Trophoblast cell (in vitro differentiated cells and primary cell): ENCODE measurements around the gene GTF3C5.
"Not testable (repeated sequence)": the region's sequence is repeated elsewhere in the genome, so short reads cannot be mapped to it uniquely, and the experiment has no call there.

Experiments
- DNase-seq, 2 donors: peaks; one replicate each; pipeline ENCODE4 v3.0.0-alpha.2; 2016
- H2AFZ ChIP-seq: 2 replicates; pipeline ENCODE4 v1.6.1; 2013; ENCODE audit warnings: low read length, moderate library complexity, mild to moderate bottlenecking; ENCODE audit not compliant: insufficient read depth, poor library complexity
- H2AK5ac ChIP-seq: 2 replicates; pipeline ENCODE4 v1.6.1; 2013; ENCODE audit warnings: mild to moderate bottlenecking, low read length
- H2BK120ac ChIP-seq: 2 replicates; pipeline ENCODE4 v1.6.1; 2013; ENCODE audit warnings: low read length, mild to moderate bottlenecking, moderate library complexity; ENCODE audit not compliant: insufficient read depth, poor library complexity
- H2BK12ac ChIP-seq: 2 replicates; pipeline ENCODE4 v1.6.1; 2013; ENCODE audit warnings: mild to moderate bottlenecking, low read length, moderate library complexity
- H2BK5ac ChIP-seq: 2 replicates; pipeline ENCODE4 v1.6.1; 2013; ENCODE audit warnings: low read length, low read depth, moderate library complexity, mild to moderate bottlenecking; ENCODE audit not compliant: poor library complexity
- H3K14ac ChIP-seq: 2 replicates; pipeline ENCODE4 v1.6.1; 2013; ENCODE audit warnings: mild to moderate bottlenecking, low read length
- H3K18ac ChIP-seq: 2 replicates; pipeline ENCODE4 v1.6.1; 2013; ENCODE audit warnings: mild to moderate bottlenecking, low read length
- H3K23ac ChIP-seq: 2 replicates; pipeline ENCODE4 v1.6.1; 2013; ENCODE audit warnings: low read length
- H3K27ac ChIP-seq: 2 replicates; pipeline ENCODE4 v1.5.1; 2013; ENCODE audit warnings: low read depth, mild to moderate bottlenecking, inconsistent platforms, low read length, moderate library complexity
- H3K27me3 ChIP-seq: 2 replicates; pipeline ENCODE4 v1.6.1; 2013; ENCODE audit warnings: inconsistent platforms, mild to moderate bottlenecking, low read length, moderate library complexity; ENCODE audit not compliant: insufficient read depth
- H3K36me3 ChIP-seq, 2 experiments: 1 replicate in 1 of 2; 2 replicates in 1 of 2; pipeline ENCODE4 v1.6.1; 2013; ENCODE audit warnings: low read length in 2 of 2, mild to moderate bottlenecking in 2 of 2, moderate library complexity in 1 of 2; ENCODE audit not compliant: insufficient read depth in 2 of 2, control insufficient read depth in 1 of 2
- H3K4ac ChIP-seq: 2 replicates; pipeline ENCODE4 v1.6.1; 2013; ENCODE audit warnings: low read depth, mild to moderate bottlenecking, low read length, moderate library complexity
- H3K4me1 ChIP-seq, 2 experiments: 1 replicate in 1 of 2; 2 replicates in 1 of 2; pipeline ENCODE4 v1.6.1; 2013; ENCODE audit warnings: low read length in 2 of 2, mild to moderate bottlenecking in 2 of 2, moderate library complexity in 1 of 2; ENCODE audit not compliant: insufficient read depth in 2 of 2, control insufficient read depth in 1 of 2
- H3K4me2 ChIP-seq: 2 replicates; pipeline ENCODE4 v1.6.1; 2013; ENCODE audit warnings: inconsistent platforms, mild to moderate bottlenecking, low read length, moderate library complexity
- H3K4me3 ChIP-seq: 2 replicates; pipeline ENCODE4 v1.5.1; 2013; ENCODE audit warnings: mild to moderate bottlenecking, low read depth, low read length, inconsistent platforms
- H3K79me1 ChIP-seq: one replicate; pipeline ENCODE4 v1.6.1; 2013; ENCODE audit warnings: low read length
- H3K79me2 ChIP-seq: 2 replicates; pipeline ENCODE4 v1.6.1; 2013; ENCODE audit warnings: low read length, mild to moderate bottlenecking; ENCODE audit not compliant: control insufficient read depth, insufficient read depth, poor library complexity
- H3K9ac ChIP-seq: 2 replicates; pipeline ENCODE4 v1.6.1; 2013; ENCODE audit warnings: mild to moderate bottlenecking, low read length
- H3K9me3 ChIP-seq: 2 replicates; pipeline ENCODE4 v1.6.1; 2013; ENCODE audit warnings: low read depth, mild to moderate bottlenecking, control low read depth, inconsistent platforms, low read length; ENCODE audit not compliant: insufficient read depth
- H4K12ac ChIP-seq: 2 replicates; pipeline ENCODE4 v1.6.1; 2013; ENCODE audit warnings: low read depth, mild to moderate bottlenecking, low read length, moderate library complexity
- H4K8ac ChIP-seq: 2 replicates; pipeline ENCODE4 v1.6.1; 2013; ENCODE audit warnings: low read depth, mild to moderate bottlenecking, low read length, moderate library complexity
- H4K91ac ChIP-seq: one replicate; pipeline ENCODE4 v1.6.1; 2013; ENCODE audit warnings: low read depth, mild to moderate bottlenecking, low read length, moderate library complexity
- WGBS: extraction: QIAGEN DNeasy Blood & Tissue Kit; methylation state at CpG from one replicate; pipeline ENCODE4 v1.1.7; 2013; ENCODE audit warnings: missing lambda C conversion rate; ENCODE audit not compliant: insufficient read length, insufficient coverage; ENCODE audit errors: extremely low coverage; 5-methylcytosine and 5-hydroxymethylcytosine counted together

Gene GTF3C5

GRCh38 chr9:133090752-133091385 is 60.1 kb downstream of the GTF3C5 start:
- Histone ChIP-seq H2BK5ac (no peak overlapping the region), H2BK120ac (no peak overlapping the region), H3K4ac (no peak overlapping the region), H3K23ac (no peak overlapping the region), H3K79me1 (no peaks in the 10 kb centered on the region), H4K8ac (no peak overlapping the region), H3K9ac (no peak overlapping the region), H3K27ac (no peak overlapping the region), H3K9me3 (peaks cover 2% of the 10 kb centered on the region), H3K36me3 (no peaks in the 10 kb centered on the region), H2BK12ac (no peak overlapping the region), H3K79me2 (no peaks in the 10 kb centered on the region), H3K18ac (no peak overlapping the region), H4K12ac (no peak overlapping the region), H3K4me3 (peak overlapping the region; percentile 28), H3K14ac (no peak overlapping the region), H3K27me3 (no peaks in the 10 kb centered on the region), H4K91ac (no peak overlapping the region), H2AK5ac (no peak overlapping the region), H3K4me1 (no peaks in the 10 kb centered on the region), H3K4me2 (no peak overlapping the region), H2AFZ (no peak overlapping the region)
- DNase-seq = no peak
- WGBS = no CpG with 5 or more reads among the region's 11 CpGs

GRCh38 chr9:133094351-133094750 is 63.6 kb downstream of the GTF3C5 start:
- not testable (repeated sequence) for H3K4me3 ChIP-seq, H3K14ac ChIP-seq, H3K79me2 ChIP-seq, H4K12ac ChIP-seq, H3K4me1 ChIP-seq, H3K9me3 ChIP-seq, H3K27ac ChIP-seq, H3K9ac ChIP-seq, H3K4ac ChIP-seq, H3K23ac ChIP-seq, H3K4me2 ChIP-seq, H4K8ac ChIP-seq, H2AFZ ChIP-seq, H2AK5ac ChIP-seq, H3K18ac ChIP-seq, H3K79me1 ChIP-seq, H2BK120ac ChIP-seq, H3K27me3 ChIP-seq, H2BK12ac ChIP-seq, DNase-seq, H4K91ac ChIP-seq, H2BK5ac ChIP-seq
- H3K36me3 ChIP-seq = peaks cover 16 to 18% of the 10 kb centered on the region in 2 experiments
- no CpG with 5 or more reads among the region's 4 CpGs for WGBS

GRCh38 chr9:133094842-133095393 is 64.1 kb downstream of the GTF3C5 start:
- Histone ChIP-seq H4K12ac (no peak overlapping the region), H3K27ac (no peak overlapping the region), H4K91ac (no peak overlapping the region), H3K4me2 (no peak overlapping the region), H3K79me2 (no peaks in the 10 kb centered on the region), H3K4me1 (no peaks in the 10 kb centered on the region), H3K4ac (no peak overlapping the region), H2BK120ac (no peak overlapping the region), H3K27me3 (no peaks in the 10 kb centered on the region), H3K23ac (no peak overlapping the region), H2AFZ (no peak overlapping the region), H3K9me3 (peaks cover 9% of the 10 kb centered on the region), H3K18ac (no peak overlapping the region), H3K79me1 (no peaks in the 10 kb centered on the region), H2AK5ac (no peak overlapping the region), H3K9ac (no peak overlapping the region), H3K36me3 (peaks cover 20 to 22% of the 10 kb centered on the region in 2 experiments), H2BK12ac (no peak overlapping the region), H2BK5ac (no peak overlapping the region), H3K14ac (no peak overlapping the region), H3K4me3 (no peak overlapping the region), H4K8ac (no peak overlapping the region)
- WGBS = no CpG with 5 or more reads among the region's 3 CpGs
- no peak for DNase-seq

- Histone ChIP-seq H4K8ac (no peak overlapping the region), H2BK120ac (no peak overlapping the region), H2AK5ac (no peak overlapping the region), H3K36me3 (peaks cover 52 to 55% of the 10 kb centered on the region in 2 experiments), H3K23ac (no peak overlapping the region), H3K18ac (no peak overlapping the region), H3K4me3 (no peak overlapping the region), H3K9me3 (peaks cover 7% of the 10 kb centered on the region), H3K14ac (no peak overlapping the region), H3K4me1 (no peaks in the 10 kb centered on the region), H3K4ac (no peak overlapping the region), H2BK5ac (no peak overlapping the region), H3K27ac (no peak overlapping the region), H3K9ac (no peak overlapping the region), H2AFZ (no peak overlapping the region), H3K4me2 (no peak overlapping the region), H4K91ac (no peak overlapping the region), H3K27me3 (no peaks in the 10 kb centered on the region), H3K79me2 (no peaks in the 10 kb centered on the region), H4K12ac (no peak overlapping the region), H3K79me1 (no peaks in the 10 kb centered on the region), H2BK12ac (no peak overlapping the region)
- DNase-seq = no peak
- WGBS = no CpG with 5 or more reads among the region's 16 CpGs
Observed at GRCh38 chr9:133098104-133098754, 67.4 kb downstream of the GTF3C5 start.
